NCI-H1436 treated with DMSO at 0.1 percent for 48 hours (cell line): ENCODE measurements around the gene CLEC2D.
"Not testable (repeated sequence)": the region's sequence is repeated elsewhere in the genome, so short reads cannot be mapped to it uniquely, and the experiment has no call there.

Experiments used
- DNase-seq: peaks from one replicate; lab custom pipeline; 2025; lab: John Stamatoyannopoulos, UW

The CLEC2D gene

GRCh38 chr12:9699898-9700605 lies 30.5 kb downstream of the CLEC2D start:
- no peak for DNase-seq

DNA sequence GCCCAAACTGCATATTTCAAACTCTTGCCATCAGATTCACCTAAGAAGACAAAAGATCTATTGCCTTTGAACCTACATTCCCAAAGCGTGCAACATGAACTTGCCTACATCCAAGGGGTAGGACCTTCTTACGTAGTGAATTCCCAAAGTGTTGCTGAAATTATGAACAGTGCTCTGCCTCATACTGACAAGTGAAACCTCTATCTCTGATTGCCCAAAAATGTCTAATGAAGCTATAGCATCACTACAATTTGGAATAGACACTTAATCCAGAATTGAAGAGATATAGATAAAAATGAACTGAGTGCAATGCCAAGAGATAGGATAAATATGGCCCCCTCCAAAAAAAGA lies 31.1 kb downstream of the CLEC2D start:
- no peak for DNase-seq

GRCh38 chr12:9701380-9702154 lies 32.1 kb downstream of the CLEC2D start:
- DNase-seq = no peak

DNA sequence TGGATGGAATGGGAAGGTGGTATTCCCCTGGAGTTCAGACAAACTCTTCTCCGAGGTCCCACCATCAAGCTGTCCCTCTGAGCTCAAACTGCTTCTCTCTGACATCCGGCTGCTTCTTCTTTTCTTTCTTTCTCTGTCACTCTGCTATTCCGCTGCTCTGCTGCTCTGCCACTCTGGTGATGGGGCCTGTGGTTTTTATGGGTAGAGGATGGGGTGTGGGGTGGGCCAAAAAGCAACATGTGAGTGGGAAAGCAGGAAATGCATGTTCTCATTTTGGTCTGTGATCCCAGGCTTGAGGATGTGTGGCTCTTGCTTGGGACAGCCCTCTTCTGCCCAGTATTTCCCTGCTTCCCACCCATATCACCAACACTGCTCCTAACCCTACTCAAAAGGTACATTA lies 32.7 kb downstream of the CLEC2D start:
- no peak for DNase-seq

- DNase-seq = not testable (repeated sequence)
These were observed 35.0 kb downstream of the CLEC2D start for GRCh38 chr12:9704561-9704960.

DNA sequence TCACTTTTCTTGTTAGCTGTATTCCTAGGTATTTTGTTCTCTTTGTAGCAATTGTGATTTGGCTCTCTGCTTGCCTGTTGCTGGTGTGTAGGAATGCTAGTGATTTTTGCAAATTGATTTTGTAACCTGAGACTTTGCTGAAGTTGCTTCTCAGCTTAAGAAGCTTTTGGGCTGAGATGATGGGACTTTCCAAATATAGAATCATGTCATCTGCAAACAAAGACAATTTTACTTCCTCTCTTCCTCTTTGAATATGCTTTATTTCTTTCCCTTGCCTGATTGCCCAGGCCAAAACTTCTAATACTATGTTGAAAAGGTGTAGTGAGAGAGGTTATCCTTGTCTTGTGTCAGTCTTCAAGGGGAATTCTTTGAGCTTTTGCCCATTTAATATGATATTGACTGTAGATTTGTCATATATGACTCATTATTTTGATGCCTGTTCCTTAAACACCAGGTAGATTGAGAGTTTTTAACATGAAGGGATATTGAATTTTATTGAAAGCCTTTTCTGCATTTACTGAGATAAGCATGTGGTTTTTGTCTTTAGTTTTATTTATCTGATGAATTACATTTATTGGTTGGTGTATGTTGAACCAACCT lies 36.7 kb downstream of the CLEC2D start:
- no peak for DNase-seq

GRCh38 chr12:9707356-9707755 lies 37.8 kb downstream of the CLEC2D start:
- no peak for DNase-seq

GRCh38 chr12:9707864-9708808 lies 38.6 kb downstream of the CLEC2D start:
- no peak for DNase-seq

- no peak for DNase-seq
These were observed 39.3 kb downstream of the CLEC2D start for GRCh38 chr12:9708853-9709252.

DNA sequence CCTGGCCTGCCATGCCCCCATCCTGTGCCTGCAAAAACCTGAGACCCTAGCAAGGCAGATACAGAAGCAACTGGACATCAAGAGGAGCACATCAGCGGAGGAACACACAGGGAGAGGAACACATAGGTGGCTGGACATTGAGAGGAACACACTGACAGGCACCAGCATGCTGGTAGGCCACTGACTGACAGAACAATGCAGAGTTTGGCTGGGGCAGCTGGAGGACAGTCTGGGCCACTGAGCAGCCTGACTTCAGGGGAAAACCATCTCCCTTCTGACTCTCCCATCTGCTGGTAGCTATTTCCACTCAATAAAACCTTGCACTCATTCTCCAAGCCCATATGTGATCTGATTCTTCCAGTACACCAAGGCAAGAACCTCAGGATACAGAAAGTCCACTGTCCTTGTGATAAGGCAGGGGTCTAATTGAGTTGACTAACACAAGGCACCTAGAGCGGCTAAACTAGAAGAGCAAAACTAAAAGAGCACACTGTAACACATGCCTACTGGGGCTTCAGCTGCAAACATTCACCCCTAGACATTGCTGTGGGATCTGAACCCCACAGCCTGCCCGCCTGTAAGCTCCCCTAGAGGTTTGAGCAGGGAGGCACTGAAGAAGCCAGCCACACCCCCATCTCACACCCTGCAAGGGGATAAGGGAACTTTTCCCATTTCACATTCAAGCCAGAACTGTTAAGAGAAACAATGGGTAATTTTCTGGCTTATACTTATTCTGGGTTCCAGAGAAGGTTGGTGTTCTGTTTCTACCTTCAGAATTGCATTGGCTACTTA lies 41.3 kb downstream of the CLEC2D start:
- no peak for DNase-seq

DNA sequence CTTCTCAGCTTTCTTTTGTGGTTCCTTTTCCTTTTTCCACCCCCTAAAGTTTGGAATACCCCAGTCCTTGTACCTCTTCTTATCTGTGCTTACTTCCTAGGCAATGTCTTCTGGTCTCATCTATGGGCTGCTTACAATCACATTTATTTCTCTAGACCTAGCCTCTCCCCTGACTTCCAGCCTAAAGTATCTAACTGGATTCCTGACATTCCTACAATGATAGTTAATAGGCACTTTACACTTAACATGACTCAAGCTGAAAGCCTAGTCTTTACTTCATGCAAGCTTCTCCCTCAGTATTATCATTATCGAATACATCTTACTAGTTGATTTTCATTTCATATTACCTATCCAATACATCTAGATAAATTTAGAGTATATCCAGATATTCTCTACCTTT lies 42.2 kb downstream of the CLEC2D start:
- DNase-seq = no peak

DNA sequence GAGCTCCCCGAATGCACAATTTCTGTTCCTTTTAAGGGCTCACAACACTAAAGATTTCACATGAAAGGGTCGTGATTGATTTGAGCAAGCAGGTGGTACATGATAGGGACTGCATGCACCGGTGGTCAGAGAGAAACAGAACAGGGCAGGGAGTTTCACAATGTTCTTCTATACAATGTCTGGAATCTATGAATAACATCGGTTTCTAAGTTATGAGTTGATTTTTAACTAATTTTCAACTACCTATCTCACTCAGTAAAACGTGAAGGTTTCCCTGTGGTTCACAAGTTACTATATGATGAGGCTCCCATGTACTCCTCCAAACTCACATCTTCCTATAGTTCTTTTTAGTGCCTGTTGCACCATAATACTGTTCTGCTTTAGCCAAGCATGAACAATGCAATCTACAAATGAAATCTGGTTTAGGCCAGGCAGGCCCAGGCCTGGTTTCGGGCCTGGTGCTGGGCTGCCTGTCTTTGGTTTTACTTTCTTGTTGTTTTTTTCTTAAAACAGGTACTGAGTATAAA lies 43.6 kb downstream of the CLEC2D start:
- DNase-seq = not testable (repeated sequence)

DNA sequence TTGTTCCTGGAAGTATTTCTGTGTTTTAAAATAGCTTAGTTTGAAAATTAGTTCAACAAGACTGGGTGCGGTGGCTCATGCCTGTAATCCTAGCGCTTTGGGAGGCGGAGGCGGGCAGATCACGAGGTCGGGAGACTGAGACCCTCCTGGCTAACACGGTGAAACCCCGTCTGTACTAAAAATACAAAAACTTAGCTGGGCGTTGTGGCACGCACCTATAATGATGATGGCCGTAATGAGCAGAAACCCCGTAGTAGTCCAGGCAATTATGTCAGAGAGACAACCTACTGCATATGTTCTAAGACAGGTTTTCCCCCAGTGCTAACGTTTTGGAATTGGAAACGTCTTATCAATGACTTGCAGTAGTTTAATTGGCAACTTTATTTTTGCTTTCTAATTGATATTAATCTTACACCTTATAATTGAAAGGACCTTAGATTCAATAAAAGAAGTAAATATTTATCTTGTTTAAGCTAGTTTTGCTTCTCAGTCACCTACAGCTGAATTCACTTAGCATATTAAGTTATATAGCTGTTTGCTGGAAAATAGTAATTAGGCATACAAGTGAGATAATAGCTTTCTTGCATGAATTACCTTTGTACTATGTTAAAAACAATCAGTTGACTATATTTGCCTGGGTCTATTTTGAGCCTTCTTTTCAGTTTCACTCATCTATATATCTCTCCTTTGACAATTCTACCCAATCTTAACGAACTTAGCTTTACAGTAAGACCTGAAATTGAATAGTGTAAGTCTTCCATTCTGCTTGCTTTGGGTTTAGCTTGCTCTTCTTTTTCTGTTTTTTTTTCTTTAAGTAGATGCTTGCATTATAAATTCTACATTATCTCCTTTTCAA lies 47.8 kb downstream of the CLEC2D start:
- DNase-seq = no peak

DNA sequence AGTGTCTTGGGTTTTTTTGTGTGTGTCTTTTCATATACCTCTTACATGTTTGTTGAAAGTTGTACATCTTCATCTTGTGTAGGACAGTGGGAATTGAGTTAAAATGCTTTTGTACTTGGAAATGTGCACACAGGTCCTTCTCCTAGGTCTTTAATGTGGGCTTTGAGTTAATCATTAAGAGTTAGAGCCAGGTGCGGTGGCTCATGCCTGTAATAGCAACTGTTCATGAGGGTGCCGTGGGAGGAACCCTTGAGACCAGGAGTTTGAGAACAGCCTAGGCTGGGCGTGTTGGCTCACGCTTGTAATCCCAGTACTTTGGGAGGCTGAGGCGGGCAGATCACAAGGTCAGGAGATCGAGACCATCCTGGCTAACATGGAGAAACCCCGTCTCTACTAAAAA lies 49.5 kb downstream of the CLEC2D start:
- no peak for DNase-seq

DNA sequence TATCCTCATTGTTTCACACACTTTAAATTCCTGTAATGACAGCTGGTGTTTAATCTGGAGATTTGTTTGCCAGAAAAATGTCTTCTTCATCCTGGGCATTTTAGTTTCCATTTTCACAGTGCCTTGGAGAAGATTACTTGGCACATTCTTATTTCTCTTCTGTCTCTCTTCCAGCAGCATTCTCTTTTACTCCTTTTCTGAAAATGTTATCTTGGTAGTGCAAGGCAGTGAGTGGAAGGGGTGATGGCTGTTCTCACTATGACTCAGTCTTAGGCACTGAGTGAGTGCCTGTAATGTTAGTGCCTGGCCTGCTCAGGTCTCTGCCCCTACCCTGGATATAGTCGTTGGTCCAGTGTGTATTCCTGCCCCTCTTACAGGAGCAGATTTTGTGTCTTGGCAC lies 50.3 kb downstream of the CLEC2D start:
- DNase-seq = no peak

DNA sequence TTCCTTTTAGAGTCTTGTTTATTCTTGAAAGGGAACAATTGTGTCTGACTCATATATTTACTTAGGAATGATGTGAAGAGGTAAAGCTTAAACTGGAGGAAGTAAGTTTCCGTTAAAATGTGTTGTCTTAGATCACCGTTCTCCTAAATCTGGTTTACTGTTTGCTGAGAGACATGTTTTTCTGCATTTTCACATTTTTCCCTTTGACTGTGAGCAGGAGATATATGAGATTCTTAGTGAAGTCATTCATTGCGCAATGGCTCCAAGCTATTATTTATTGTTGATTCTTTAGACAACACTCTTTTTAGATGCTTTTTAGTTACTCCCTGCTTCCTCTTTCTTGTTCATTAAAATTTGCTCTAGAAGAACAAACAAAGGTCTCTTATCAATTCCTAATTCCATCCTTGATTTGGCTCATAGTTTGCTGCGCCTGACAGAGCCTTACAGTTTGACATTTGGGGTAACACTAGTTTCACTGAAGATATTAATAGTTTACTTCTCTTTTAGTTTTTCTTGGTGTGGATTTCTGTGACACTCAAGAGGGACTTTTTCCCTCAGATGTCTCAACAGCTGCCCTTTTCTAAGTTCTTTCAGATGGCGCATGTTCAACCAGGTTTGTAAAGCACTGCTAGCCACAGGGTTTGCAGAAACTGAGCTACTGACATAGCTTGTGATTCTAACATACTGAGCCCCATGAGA lies 52.0 kb downstream of the CLEC2D start:
- no peak for DNase-seq

- DNase-seq = no peak
These were observed 54.5 kb downstream of the CLEC2D start for GRCh38 chr12:9724023-9724422.

DNA sequence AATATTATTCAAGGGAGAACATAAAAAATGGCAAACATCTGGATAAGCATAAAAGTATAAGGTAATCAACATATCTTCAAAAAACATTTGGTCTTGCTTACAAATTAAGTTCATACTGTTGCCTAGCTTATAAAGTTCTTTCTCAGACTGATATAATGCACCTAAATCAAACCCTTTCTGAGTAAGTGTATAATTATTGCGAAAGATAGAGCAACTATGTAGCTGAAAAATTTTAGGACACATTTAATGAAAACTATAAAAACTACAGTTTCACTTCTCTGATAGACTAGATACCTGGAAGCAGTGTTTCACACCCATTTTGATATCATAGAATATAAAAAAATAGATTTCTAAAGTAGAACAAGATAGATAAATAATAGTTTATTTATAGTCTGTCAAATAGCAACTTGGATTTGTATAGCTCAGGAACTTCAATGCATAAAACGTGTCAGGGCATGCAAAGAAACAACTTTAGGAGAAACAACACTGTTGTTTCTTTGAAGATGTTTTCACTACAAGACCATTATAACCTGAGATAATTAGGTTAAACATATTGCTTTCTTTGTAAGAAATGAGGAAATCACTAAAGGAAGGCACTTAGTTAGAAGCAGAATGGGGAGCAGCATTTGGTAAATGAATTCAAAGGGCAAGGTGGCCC lies 55.8 kb downstream of the CLEC2D start:
- no peak for DNase-seq

GRCh38 chr12:9727813-9728212 lies 58.3 kb downstream of the CLEC2D start:
- DNase-seq = no peak
